ENCODE results near the gene ATF7IP. TPM values are rescaled to one million over a fixed set of nuclear protein-coding genes. Genes with fewer than 3 reads are reported as not detected.

The ATF7IP gene
- total RNA-seq, 1 donor, result 48.1 TPM

DNA sequence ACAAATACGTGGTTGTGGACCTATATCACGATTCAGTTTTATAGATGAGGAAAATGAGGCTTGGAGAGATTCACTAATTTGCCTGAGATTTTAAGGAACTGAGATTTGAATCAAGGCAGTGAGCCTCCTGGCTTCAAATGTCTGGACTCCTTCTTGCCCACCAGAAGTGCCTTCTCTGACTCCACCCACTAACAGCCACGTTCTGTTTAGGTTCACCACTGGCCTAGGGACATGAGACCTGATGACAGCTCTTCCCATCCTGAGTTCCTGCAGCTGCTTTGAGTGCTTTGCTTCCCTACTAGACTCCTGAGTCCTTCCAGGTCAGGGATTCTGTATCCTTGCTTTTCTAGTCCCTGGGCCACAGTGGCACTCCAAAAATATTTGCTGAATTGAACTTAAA lies 145.1 kb downstream of the ATF7IP start:
- H3K4me3 ChIP-seq (ENCODE audit: low read depth, low read length), result no peak overlapping the region
- no peak for DNase-seq (ENCODE audit: low read depth)
- TF ChIP-seq, protein P1, sequence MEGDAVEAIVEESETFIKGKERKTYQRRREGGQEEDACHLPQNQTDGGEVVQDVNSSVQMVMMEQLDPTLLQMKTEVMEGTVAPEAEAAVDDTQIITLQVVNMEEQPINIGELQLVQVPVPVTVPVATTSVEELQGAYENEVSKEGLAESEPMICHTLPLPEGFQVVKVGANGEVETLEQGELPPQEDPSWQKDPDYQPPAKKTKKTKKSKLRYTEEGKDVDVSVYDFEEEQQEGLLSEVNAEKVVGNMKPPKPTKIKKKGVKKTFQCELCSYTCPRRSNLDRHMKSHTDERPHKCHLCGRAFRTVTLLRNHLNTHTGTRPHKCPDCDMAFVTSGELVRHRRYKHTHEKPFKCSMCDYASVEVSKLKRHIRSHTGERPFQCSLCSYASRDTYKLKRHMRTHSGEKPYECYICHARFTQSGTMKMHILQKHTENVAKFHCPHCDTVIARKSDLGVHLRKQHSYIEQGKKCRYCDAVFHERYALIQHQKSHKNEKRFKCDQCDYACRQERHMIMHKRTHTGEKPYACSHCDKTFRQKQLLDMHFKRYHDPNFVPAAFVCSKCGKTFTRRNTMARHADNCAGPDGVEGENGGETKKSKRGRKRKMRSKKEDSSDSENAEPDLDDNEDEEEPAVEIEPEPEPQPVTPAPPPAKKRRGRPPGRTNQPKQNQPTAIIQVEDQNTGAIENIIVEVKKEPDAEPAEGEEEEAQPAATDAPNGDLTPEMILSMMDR (IDR thresholded peaks at IDR 0.05; ENCODE audit: insufficient read depth, low read length), result no peak

- H3K4me3 ChIP-seq (ENCODE audit: low read depth, low read length), result no peak overlapping the region
- peak; percentile 30 for DNase-seq (ENCODE audit: low read depth)
- TF ChIP-seq, protein P1 (IDR thresholded peaks at IDR 0.05; ENCODE audit: insufficient read depth, low read length), result peak; percentile 37
These were observed 148.8 kb downstream of the ATF7IP start for GRCh38 chr12:14514154-14514842.

DNA sequence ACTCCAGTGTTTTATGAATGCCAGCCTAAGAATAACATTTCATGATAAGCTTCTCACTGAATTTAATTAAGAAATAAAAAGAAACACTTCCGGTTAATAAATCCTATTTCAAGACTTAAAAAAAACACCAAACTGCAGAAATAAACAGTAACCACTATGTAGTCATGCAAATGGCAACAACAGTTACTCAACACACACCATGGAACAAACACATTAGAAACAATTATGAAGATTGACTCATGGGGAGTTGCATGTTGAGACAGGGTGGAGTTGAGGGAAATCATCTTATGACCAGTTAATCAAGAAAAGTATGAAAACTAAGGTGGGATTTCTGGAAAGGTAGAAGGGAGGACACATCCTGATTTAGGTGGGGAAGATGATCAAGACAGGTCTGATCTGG lies 149.5 kb downstream of the ATF7IP start:
- no peak overlapping the region for H3K4me3 ChIP-seq (ENCODE audit: low read depth, low read length)
- TF ChIP-seq, protein P1 (IDR thresholded peaks at IDR 0.05; ENCODE audit: insufficient read depth, low read length), result no peak
- DNase-seq (ENCODE audit: low read depth), result no peak

- TF ChIP-seq, protein P1 (IDR thresholded peaks at IDR 0.05; ENCODE audit: insufficient read depth, low read length), result no peak
- DNase-seq (ENCODE audit: low read depth), result no peak
- H3K4me3 ChIP-seq (ENCODE audit: low read depth, low read length), result no peak overlapping the region
These were observed 156.3 kb downstream of the ATF7IP start for GRCh38 chr12:14521822-14522221.

- TF ChIP-seq, protein P1 (IDR thresholded peaks at IDR 0.05; ENCODE audit: insufficient read depth, low read length), result no peak
- no peak overlapping the region for H3K4me3 ChIP-seq (ENCODE audit: low read depth, low read length)
These were observed 160.5 kb downstream of the ATF7IP start for GRCh38 chr12:14525964-14526363.

GRCh38 chr12:14532152-14532551 lies 166.7 kb downstream of the ATF7IP start:
- DNase-seq (ENCODE audit: low read depth), result no peak
- TF ChIP-seq, protein P1 (IDR thresholded peaks at IDR 0.05; ENCODE audit: insufficient read depth, low read length), result no peak
- no peak overlapping the region for H3K4me3 ChIP-seq (ENCODE audit: low read depth, low read length)

More at GRCh38 chr12:14525964-14526363, 160.5 kb downstream of the ATF7IP start:
- no peak for DNase-seq (ENCODE audit: low read depth)

DNA sequence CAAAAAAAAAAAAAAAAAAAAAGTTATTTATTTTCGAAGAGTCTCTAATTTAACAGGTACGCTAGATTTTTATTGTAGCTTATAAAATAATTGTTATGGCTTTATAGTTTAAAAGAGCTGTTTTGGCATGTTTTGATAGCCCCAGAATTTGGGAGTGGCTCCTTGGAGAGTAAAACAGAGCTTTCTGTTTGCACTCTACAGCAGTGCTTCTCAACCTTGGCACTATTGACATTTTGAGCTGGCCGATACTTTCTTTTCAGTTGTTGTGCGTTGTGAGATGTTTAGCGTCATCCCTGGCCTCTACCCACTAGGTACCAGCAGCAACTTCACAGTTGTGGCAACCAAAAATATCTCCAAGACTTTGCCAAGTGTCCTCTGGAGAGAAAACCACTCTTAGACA lies 171.6 kb downstream of the ATF7IP start:
- TF ChIP-seq, protein P1 (IDR thresholded peaks at IDR 0.05; ENCODE audit: insufficient read depth, low read length), result no peak
- DNase-seq (ENCODE audit: low read depth), result no peak
- no peak overlapping the region for H3K4me3 ChIP-seq (ENCODE audit: low read depth, low read length)
